ENCODE results near the gene ELF5. TPM values are rescaled to one million over a fixed set of nuclear protein-coding genes. Genes with fewer than 3 reads are reported as not detected.

ELF5 gene
- total RNA-seq, 1 experiment from 2014 or later = 0.61 TPM

DNA sequence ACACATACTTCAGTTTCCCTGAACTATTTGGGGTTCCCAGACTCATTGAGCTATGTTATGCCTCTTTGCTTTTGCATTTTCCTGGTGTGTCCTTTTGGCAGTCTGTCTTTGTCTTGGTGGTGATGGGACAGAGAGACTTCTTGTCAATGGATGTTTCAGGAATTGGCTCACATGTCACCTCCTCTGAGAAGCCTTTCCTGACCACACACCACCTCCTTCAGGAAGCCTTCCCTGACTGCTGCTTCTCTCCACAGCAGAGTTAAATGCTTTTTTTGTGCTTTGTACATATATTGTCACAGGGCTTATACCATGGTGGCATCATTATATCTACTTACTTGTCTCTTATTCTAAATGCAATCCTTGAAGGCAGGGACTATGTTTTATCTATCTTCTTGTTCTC lies 28.5 kb upstream of the ELF5 start:
- DNase-seq = no peak
- peaks cover 23% of the 10 kb centered on the region for H3K4me1 ChIP-seq (replicated peaks; ENCODE audit: insufficient read depth)
- H3K9me3 ChIP-seq (ENCODE audit: insufficient read depth, low read depth) = no peaks in the 10 kb centered on the region
- peaks cover 7% of the 10 kb centered on the region for H3F3A ChIP-seq (ENCODE audit: insufficient read depth, low read depth)
- H3K27ac ChIP-seq = no peak overlapping the region
- no peaks in the 10 kb centered on the region for H4K20me1 ChIP-seq (ENCODE audit: insufficient read depth)
- CTCF ChIA-PET = no interaction called here
- no peak overlapping the region for H3K4me2 ChIP-seq
- POLR2A ChIA-PET (ENCODE audit: unreplicated experiment) = no interaction called here
- no peaks in the 10 kb centered on the region for H3K9me2 ChIP-seq (ENCODE audit: insufficient read depth)
- intact Hi-C loops (cut with micrococcal nuclease; ENCODE audit: unreplicated experiment) = no loop called here
- H3K4me3 ChIP-seq = no peak overlapping the region
- H3K27me3 ChIP-seq (ENCODE audit: insufficient read depth, low read depth) = no peaks in the 10 kb centered on the region
- H3K79me2 ChIP-seq (ENCODE audit: low read depth) = no peaks in the 10 kb centered on the region
- no peaks in the 10 kb centered on the region for H3K36me3 ChIP-seq (ENCODE audit: low read depth)
- H2AFZ ChIP-seq = no peak overlapping the region
- BruUV-seq (replicated peaks) = no TSS peak
- TF ChIP-seq, protein P1, sequence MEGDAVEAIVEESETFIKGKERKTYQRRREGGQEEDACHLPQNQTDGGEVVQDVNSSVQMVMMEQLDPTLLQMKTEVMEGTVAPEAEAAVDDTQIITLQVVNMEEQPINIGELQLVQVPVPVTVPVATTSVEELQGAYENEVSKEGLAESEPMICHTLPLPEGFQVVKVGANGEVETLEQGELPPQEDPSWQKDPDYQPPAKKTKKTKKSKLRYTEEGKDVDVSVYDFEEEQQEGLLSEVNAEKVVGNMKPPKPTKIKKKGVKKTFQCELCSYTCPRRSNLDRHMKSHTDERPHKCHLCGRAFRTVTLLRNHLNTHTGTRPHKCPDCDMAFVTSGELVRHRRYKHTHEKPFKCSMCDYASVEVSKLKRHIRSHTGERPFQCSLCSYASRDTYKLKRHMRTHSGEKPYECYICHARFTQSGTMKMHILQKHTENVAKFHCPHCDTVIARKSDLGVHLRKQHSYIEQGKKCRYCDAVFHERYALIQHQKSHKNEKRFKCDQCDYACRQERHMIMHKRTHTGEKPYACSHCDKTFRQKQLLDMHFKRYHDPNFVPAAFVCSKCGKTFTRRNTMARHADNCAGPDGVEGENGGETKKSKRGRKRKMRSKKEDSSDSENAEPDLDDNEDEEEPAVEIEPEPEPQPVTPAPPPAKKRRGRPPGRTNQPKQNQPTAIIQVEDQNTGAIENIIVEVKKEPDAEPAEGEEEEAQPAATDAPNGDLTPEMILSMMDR (conservative IDR thresholded peaks at IDR 0.05) = no peak
- no peak for TF ChIP-seq EZH2 (IDR thresholded peaks at IDR 0.05; ENCODE audit: low read depth)

- H3F3A ChIP-seq (ENCODE audit: insufficient read depth, low read depth) = peaks cover 7% of the 10 kb centered on the region
- intact Hi-C loops (cut with micrococcal nuclease; ENCODE audit: unreplicated experiment) = no loop called here
- H3K4me2 ChIP-seq = no peak overlapping the region
- H3K4me1 ChIP-seq (replicated peaks; ENCODE audit: insufficient read depth) = peaks cover 16% of the 10 kb centered on the region
- no TSS peak for BruUV-seq (replicated peaks)
- no peak overlapping the region for H2AFZ ChIP-seq
- no peaks in the 10 kb centered on the region for H3K9me2 ChIP-seq (ENCODE audit: insufficient read depth)
- H3K27ac ChIP-seq = no peak overlapping the region
- ChIA-PET CTCF (no interaction called here), POLR2A (ENCODE audit: unreplicated experiment) (interaction anchor here (0.6 kb wide), 1 partner anchor 102 kb away, joined by 3 read pairs; no protein-coding TSS in a partner anchor)
- H3K79me2 ChIP-seq (ENCODE audit: low read depth) = no peaks in the 10 kb centered on the region
- no peaks in the 10 kb centered on the region for H3K9me3 ChIP-seq (ENCODE audit: insufficient read depth, low read depth)
- no peaks in the 10 kb centered on the region for H4K20me1 ChIP-seq (ENCODE audit: insufficient read depth)
- no peak overlapping the region for H3K4me3 ChIP-seq
- H3K27me3 ChIP-seq (ENCODE audit: insufficient read depth, low read depth) = no peaks in the 10 kb centered on the region
- TF ChIP-seq EZH2 (IDR thresholded peaks at IDR 0.05; ENCODE audit: low read depth) = no peak
- TF ChIP-seq, protein P1 (conservative IDR thresholded peaks at IDR 0.05) = no peak
- H3K36me3 ChIP-seq (ENCODE audit: low read depth) = no peaks in the 10 kb centered on the region
- no peak for DNase-seq
Measured at GRCh38 chr11:34540870-34541269, 27.3 kb upstream of the ELF5 start.

DNA sequence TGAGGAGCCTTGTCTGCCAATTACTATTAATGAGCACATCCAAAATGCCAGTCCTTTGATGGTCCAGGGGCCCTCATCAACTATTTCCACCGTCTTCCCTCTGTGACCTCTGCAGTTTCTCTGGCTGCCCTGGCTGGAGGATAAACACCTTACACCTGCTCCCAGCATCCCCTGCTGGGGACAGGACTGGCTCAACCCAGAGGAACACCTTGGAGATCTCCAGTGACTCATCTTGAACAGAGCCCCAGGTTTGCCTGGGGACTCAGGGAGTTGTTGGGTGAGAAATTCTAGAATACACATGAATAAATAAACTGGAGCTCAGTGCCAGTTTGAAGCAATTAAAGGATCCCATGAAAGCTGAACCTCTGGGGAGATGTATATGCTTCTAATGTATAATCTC lies 24.0 kb upstream of the ELF5 start:
- no peaks in the 10 kb centered on the region for H3K9me2 ChIP-seq (ENCODE audit: insufficient read depth)
- H3K9me3 ChIP-seq (ENCODE audit: insufficient read depth, low read depth) = no peaks in the 10 kb centered on the region
- DNase-seq = peak; percentile 62 to 87
- no peaks in the 10 kb centered on the region for H4K20me1 ChIP-seq (ENCODE audit: insufficient read depth)
- no peak overlapping the region for H3K4me3 ChIP-seq
- no peaks in the 10 kb centered on the region for H3K79me2 ChIP-seq (ENCODE audit: low read depth)
- intact Hi-C loops (cut with micrococcal nuclease; ENCODE audit: unreplicated experiment) = loop anchor here (2.0 kb wide), 1 partner anchor 33 kb away; no protein-coding TSS in a partner anchor
- H3K36me3 ChIP-seq (ENCODE audit: low read depth) = no peaks in the 10 kb centered on the region
- no peak overlapping the region for H3K27ac ChIP-seq
- TF ChIP-seq, protein P1 (conservative IDR thresholded peaks at IDR 0.05) = no peak
- TF ChIP-seq EZH2 (IDR thresholded peaks at IDR 0.05; ENCODE audit: low read depth) = no peak
- peaks cover 16% of the 10 kb centered on the region for H3K4me1 ChIP-seq (replicated peaks; ENCODE audit: insufficient read depth)
- H2AFZ ChIP-seq = no peak overlapping the region
- POLR2A ChIA-PET (ENCODE audit: unreplicated experiment) = interaction anchor here (0.6 to 0.7 kb wide), 4 partner anchors 16 to 1316 kb away, joined by 3 to 5 read pairs (median 4); no protein-coding TSS in a partner anchor
- H3K27me3 ChIP-seq (ENCODE audit: insufficient read depth, low read depth) = no peaks in the 10 kb centered on the region
- peaks cover 7% of the 10 kb centered on the region for H3F3A ChIP-seq (ENCODE audit: insufficient read depth, low read depth)
- peak overlapping the region; percentile 35; the same call in 1 of the 2 replicates for H3K4me2 ChIP-seq
- CTCF ChIA-PET = interaction anchor here (0.7 to 1.0 kb wide), 3 partner anchors 10 to 69 kb away, joined by 3 to 6 read pairs (median 4); no protein-coding TSS in a partner anchor
- BruUV-seq (replicated peaks) = no TSS peak

Data from PC-9 (cell line).